ENCODE results near the gene LMTK3. TPM values are rescaled to one million over a fixed set of nuclear protein-coding genes. Genes with fewer than 3 reads are reported as not detected.

LMTK3 gene
- total and polyA plus RNA-seq, 2 of the 13 experiments (the other 11 are each of a cell fraction or from before 2014, with no cell fraction given), result 0.18 to 0.29 TPM

- TF ChIP-seq ZGPAT (CRISPR knock-in tag; IDR thresholded peaks at IDR 0.05) (no peak), ZNF274 (CRISPR knock-in tag; IDR thresholded peaks at IDR 0.05) (peak; percentile 55; the same call in 1 of the 2 replicates), ZNF839 (CRISPR knock-in tag; IDR thresholded peaks at IDR 0.05; ENCODE audit: borderline replicate concordance) (0 out of 2 replicates have a peak, but pooled peaks have one; percentile 39), HIVEP1 (CRISPR knock-in tag; IDR thresholded peaks at IDR 0.05) (0 out of 2 replicates have a peak, but pooled peaks have one; percentile 27), ZBTB38 (CRISPR knock-in tag; IDR thresholded peaks at IDR 0.05) (0 out of 2 replicates have a peak, but pooled peaks have one; percentile 2), ERF (CRISPR knock-in tag; IDR thresholded peaks at IDR 0.05) (peak; percentile 38; the same call in 1 of the 2 replicates), BCL3 (CRISPR knock-in tag; IDR thresholded peaks at IDR 0.05) (peak; percentile 24; the same call in 1 of the 2 replicates), ZXDC (CRISPR knock-in tag; IDR thresholded peaks at IDR 0.05) (no peak), ZFP91 (CRISPR knock-in tag; IDR thresholded peaks at IDR 0.05; ENCODE audit: borderline replicate concordance) (peak; percentile 38; the same call in 1 of the 2 replicates), NBN (conservative IDR thresholded peaks at IDR 0.05) (no peak), AGO1 (IDR thresholded peaks at IDR 0.05; ENCODE audit: low read depth, low read length, poor library complexity, severe bottlenecking) (no peak), ZNF44 (CRISPR knock-in tag; IDR thresholded peaks at IDR 0.05) (peak; percentile 85; the same call in 1 of the 2 replicates), PAWR (CRISPR knock-in tag; IDR thresholded peaks at IDR 0.05; ENCODE audit: borderline replicate concordance) (no peak), PCBP2 (optimal IDR thresholded peaks at IDR 0.05; ENCODE audit: low read depth, low read length, poor library complexity, severe bottlenecking) (no peak), HDAC1 (CRISPR knock-in tag; IDR thresholded peaks at IDR 0.05) (peak; percentile 8; the same call in 1 of the 2 replicates)
These were observed 10.7 kb downstream of the LMTK3 start (continued) for GRCh38 chr19:48500830-48501493.

All from HepG2 (cell line).